SK-N-SH (cell line): ENCODE measurements around the gene KIAA1549. TPM values are rescaled to one million over a fixed set of nuclear protein-coding genes. Genes with fewer than 3 reads are reported as not detected.

Source experiments
- CTCF ChIA-PET: fragments of 300-600, 350-600 bp; formaldehyde crosslinking; extraction: SDS; loops from one replicate; lab custom pipeline; 2021; lab: Yijun Ruan, JAX
- POLR2A ChIA-PET: fragments of 350-600 bp; sonication (Branson Sonifier 250); formaldehyde crosslinking; extraction: SDS; loops from one replicate; lab custom pipeline; 2020; ENCODE audit warnings: antibody characterized with exemption, inconsistent platforms; lab: Yijun Ruan, JAX
- DNase-seq: peaks from one replicate; pipeline ENCODE4 v3.0.0; 2012
- H2AFZ ChIP-seq: fragments of 200-600 bp; sonication (generic); 2 replicates; pipeline ENCODE4 v1.8.1; 2016; ENCODE audit warnings: antibody characterized with exemption, mild to moderate bottlenecking, low read depth
- H3F3A ChIP-seq: fragments of 200-600 bp; sonication (generic); replicated peaks from 2 replicates; pipeline ENCODE3; 2016; ENCODE audit warnings: antibody characterized with exemption, mild to moderate bottlenecking; ENCODE audit not compliant: insufficient read depth
- H3K27ac ChIP-seq, 2 experiments: fragments of 200-500 bp in 1 of 2; fragments of 200-600 bp in 1 of 2; sonication (Bioruptor generic) in 1 of 2; sonication (generic), shearing (Covaris generic) in 1 of 2; 2 replicates each; pipeline versions ENCODE4 v1.5.1 to v1.6.1; 2014 to 2016; ENCODE audit warnings: low read depth in 2 of 2, inconsistent platforms in 1 of 2, low read length in 1 of 2, mild to moderate bottlenecking in 1 of 2, mixed read lengths in 1 of 2
- H3K27me3 ChIP-seq: fragments of 200-600 bp; sonication (generic), shearing (Covaris generic); 2 replicates; pipeline ENCODE4 v1.6.1; 2016; ENCODE audit warnings: mixed run types; ENCODE audit not compliant: insufficient read depth
- H3K36me3 ChIP-seq, 2 experiments: fragments of 200-500 bp in 1 of 2; fragments of 200-600 bp in 1 of 2; sonication (Bioruptor generic) in 1 of 2; sonication (generic) in 1 of 2; replicated peaks in 1 of 2; 2 replicates each; pipeline versions ENCODE3 to v1.5.1; 2014 to 2016; ENCODE audit warnings: low read length in 1 of 2, mild to moderate bottlenecking in 1 of 2; ENCODE audit not compliant: insufficient read depth in 2 of 2, control insufficient read depth in 1 of 2
- H3K4me1 ChIP-seq, 2 experiments: fragments of 200-500 bp in 1 of 2; fragments of 200-600 bp in 1 of 2; sonication (Bioruptor generic) in 1 of 2; sonication (generic), shearing (Covaris generic) in 1 of 2; 2 replicates each; pipeline versions ENCODE4 v1.5.1 to v1.6.1; 2014 to 2016; ENCODE audit warnings: low read depth in 1 of 2, low read length in 1 of 2, mixed run types in 1 of 2; ENCODE audit not compliant: insufficient read depth in 2 of 2, control insufficient read depth in 1 of 2
- H3K4me2 ChIP-seq: fragments of 200-600 bp; sonication (generic), shearing (Covaris generic); 2 replicates; pipeline ENCODE4 v1.6.1; 2017; ENCODE audit warnings: mixed run types
- H3K4me3 ChIP-seq, 2 experiments: fragments of 200-500 bp in 1 of 2; fragments of 200-600 bp in 1 of 2; sonication (Bioruptor generic) in 1 of 2; sonication (generic), shearing (Covaris generic) in 1 of 2; 2 replicates each; pipeline versions ENCODE4 v1.5.1 to v1.8.1; 2014 to 2016; ENCODE audit warnings: low read depth in 2 of 2, inconsistent platforms in 1 of 2, low read length in 1 of 2, mild to moderate bottlenecking in 1 of 2, mixed read lengths in 1 of 2, moderate library complexity in 1 of 2
- H3K79me2 ChIP-seq: fragments of 200-600 bp; sonication (generic); 2 replicates; pipeline ENCODE4 v1.8.1; 2017; ENCODE audit warnings: mild to moderate bottlenecking; ENCODE audit not compliant: insufficient read depth
- H3K9ac ChIP-seq: fragments of 200-600 bp; sonication (generic); 2 replicates; pipeline ENCODE4 v1.6.1; 2017; ENCODE audit warnings: mixed run types
- H3K9me2 ChIP-seq: fragments of 200-600 bp; sonication (generic); 2 replicates; pipeline ENCODE4 v1.6.1; 2017; ENCODE audit warnings: mixed run types
- H3K9me3 ChIP-seq: fragments of 200-600 bp; sonication (generic); 2 replicates; pipeline ENCODE4 v1.6.1; 2017; ENCODE audit warnings: mixed run types, mild to moderate bottlenecking, moderate library complexity
- H4K20me1 ChIP-seq: fragments of 200-600 bp; sonication (generic); 2 replicates; pipeline ENCODE4 v1.6.1; 2017; ENCODE audit warnings: mild to moderate bottlenecking, mixed run types; ENCODE audit not compliant: insufficient read depth
- CHD2 ChIP-seq: fragments of 150-350 bp; IDR thresholded peaks from 2 replicates; pipeline ENCODE4 v1.6.1; 2018; ENCODE audit warnings: low read length; ENCODE audit not compliant: partially characterized antibody
- ELF1 ChIP-seq: IDR thresholded peaks from 2 replicates; pipeline ENCODE4 v1.4.0; 2012
- FOSL2 ChIP-seq: IDR thresholded peaks from 2 replicates; pipeline ENCODE4 v1.4.0; 2012; ENCODE audit warnings: low read depth, mild to moderate bottlenecking, moderate library complexity, borderline replicate concordance
- GABPA ChIP-seq: IDR thresholded peaks from 2 replicates; pipeline ENCODE4 v1.4.0; 2012; ENCODE audit warnings: low read depth, mild to moderate bottlenecking
- MXI1 ChIP-seq: IDR thresholded peaks from 2 replicates; pipeline ENCODE4 v1.6.1; 2012; ENCODE audit warnings: mild to moderate bottlenecking, low read depth, low read length, improper control_type of control experiment
- NRF1 ChIP-seq: IDR thresholded peaks from 2 replicates; pipeline ENCODE4 v1.6.1; 2012; ENCODE audit warnings: low read depth, mild to moderate bottlenecking, low read length
- RAD21 ChIP-seq: IDR thresholded peaks from 2 replicates; pipeline ENCODE4 v1.6.1; 2012; ENCODE audit warnings: mild to moderate bottlenecking, low read length
- RCOR1 ChIP-seq: fragments of 150-350 bp; IDR thresholded peaks from 2 replicates; pipeline ENCODE4 v1.6.1; 2017; ENCODE audit warnings: antibody characterized with exemption, low read length
- RFX5 ChIP-seq: IDR thresholded peaks from 2 replicates; pipeline ENCODE4 v1.6.1; 2012; ENCODE audit warnings: mild to moderate bottlenecking, improper control_type of control experiment, low read length
- RXRA ChIP-seq: IDR thresholded peaks from 2 replicates; pipeline ENCODE4 v1.4.0; 2012; ENCODE audit warnings: low read depth, mild to moderate bottlenecking, borderline replicate concordance
- SIN3A ChIP-seq: IDR thresholded peaks from 2 replicates; pipeline ENCODE4 v1.6.1; 2012; ENCODE audit warnings: low read depth, mild to moderate bottlenecking, low read length, moderate library complexity, borderline replicate concordance
- TAF1 ChIP-seq: IDR thresholded peaks from 2 replicates; pipeline ENCODE4 v1.6.1; 2012; ENCODE audit warnings: low read depth, mild to moderate bottlenecking, low read length, moderate library complexity, borderline replicate concordance
- TCF12 ChIP-seq: IDR thresholded peaks from 2 replicates; pipeline ENCODE4 v1.4.0; 2012
- YY1 ChIP-seq: IDR thresholded peaks from 2 replicates; pipeline ENCODE4 v1.4.0; 2012; ENCODE audit warnings: low read depth, mild to moderate bottlenecking
- WGBS: methylation state at CpG from one replicate; pipeline ENCODE4 v1.1.6; 2017; ENCODE audit warnings: low lambda C conversion rate; 5-methylcytosine and 5-hydroxymethylcytosine counted together
- polyA plus RNA-seq, 3 experiments: library from polyadenylated mRNA; depleted of rRNA; stranded (reverse); fragments of >200 nt; gene quantifications; 2 replicates each; pipeline ENCODE4 v1.2.3, GENCODE V29; 2012
- TF ChIP-seq, protein P1 (sequence below): IDR thresholded peaks from 2 replicates; pipeline ENCODE4 v1.4.0; 2012; ENCODE audit warnings: low read depth, borderline replicate concordance
- TF ChIP-seq, protein P2 (sequence below): fragments of 200-600 bp; sonication (generic); IDR thresholded peaks from 2 replicates; pipeline ENCODE4 v1.6.1; 2017; ENCODE audit warnings: antibody characterized with exemption, mild to moderate bottlenecking, moderate library complexity
- TF ChIP-seq, protein P3 (sequence below): IDR thresholded peaks from 2 replicates; pipeline ENCODE4; 2012
- TF ChIP-seq, protein P4 (sequence below): IDR thresholded peaks from 2 replicates; pipeline ENCODE4 v1.4.0; 2012; ENCODE audit warnings: low read depth, borderline replicate concordance
- TF ChIP-seq, protein P5 (sequence below): fragments of 150-350 bp; IDR thresholded peaks from 2 replicates; pipeline ENCODE4 v1.6.1; 2017; ENCODE audit warnings: antibody characterized with exemption, low read length, low read depth, borderline replicate concordance
- TF ChIP-seq, protein P6 (sequence below): fragments of 150-350 bp; IDR thresholded peaks from 2 replicates; pipeline ENCODE4 v1.6.1; 2016; ENCODE audit warnings: mild to moderate bottlenecking, low read depth, low read length

Gene KIAA1549
- polyA plus RNA-seq, 1 of the 3 experiments (the other 2 are of a cell fraction): 3.6 TPM

DNA sequence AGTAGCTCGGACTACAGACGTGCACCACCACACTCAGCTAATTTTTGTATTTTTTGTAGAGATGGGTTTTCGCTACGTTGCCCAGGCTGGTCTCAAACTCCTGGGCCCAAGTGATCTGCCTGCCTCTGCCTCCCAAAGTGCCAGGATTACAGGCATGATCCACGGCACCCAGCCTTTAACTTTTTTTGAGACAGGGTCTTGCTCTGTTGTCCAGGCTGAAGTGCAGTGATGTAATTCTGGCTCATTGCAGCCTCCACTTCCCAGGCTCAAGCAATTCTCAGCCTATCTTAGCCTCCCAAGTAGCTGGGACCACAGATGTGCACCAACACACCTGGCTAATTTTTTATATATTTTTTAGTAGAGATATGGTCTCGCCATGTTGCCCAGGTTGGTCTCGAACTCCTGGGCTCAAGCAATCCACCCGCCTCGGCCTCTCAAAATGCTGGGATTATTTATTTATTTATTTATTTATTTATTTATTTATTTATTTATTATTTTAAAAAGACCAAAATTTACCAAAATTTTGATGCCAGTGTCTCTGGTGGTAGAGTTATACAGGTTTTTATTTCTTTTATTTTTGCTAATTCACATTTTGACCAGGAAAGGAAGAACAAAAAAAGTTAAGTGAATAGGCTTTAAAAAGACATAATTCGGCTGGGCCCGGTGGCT is 158.2 kb downstream of the KIAA1549 start:
- no peaks in the 10 kb centered on the region for H3K36me3 ChIP-seq
- no peaks in the 10 kb centered on the region for H3K4me1 ChIP-seq
- no peak overlapping the region for H3K27ac ChIP-seq
- H4K20me1 ChIP-seq: no peaks in the 10 kb centered on the region
- H3K4me3 ChIP-seq: no peak overlapping the region
- POLR2A ChIA-PET: no interaction called here
- H3K9ac ChIP-seq: no peak overlapping the region
- TF ChIP-seq, protein P1, sequence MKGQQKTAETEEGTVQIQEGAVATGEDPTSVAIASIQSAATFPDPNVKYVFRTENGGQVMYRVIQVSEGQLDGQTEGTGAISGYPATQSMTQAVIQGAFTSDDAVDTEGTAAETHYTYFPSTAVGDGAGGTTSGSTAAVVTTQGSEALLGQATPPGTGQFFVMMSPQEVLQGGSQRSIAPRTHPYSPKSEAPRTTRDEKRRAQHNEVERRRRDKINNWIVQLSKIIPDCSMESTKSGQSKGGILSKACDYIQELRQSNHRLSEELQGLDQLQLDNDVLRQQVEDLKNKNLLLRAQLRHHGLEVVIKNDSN: no peak
- TF ChIP-seq NRF1 (no peak), ELF1 (no peak), RCOR1 (no peak), SIN3A (no peak), MXI1 (no peak), RFX5 (no peak), GABPA (no peak), FOSL2 (no peak), TAF1 (no peak), RXRA (no peak), TCF12 (no peak), CHD2 (no peak), RAD21 (no peak), YY1 (no peak)
- TF ChIP-seq, protein P2, sequence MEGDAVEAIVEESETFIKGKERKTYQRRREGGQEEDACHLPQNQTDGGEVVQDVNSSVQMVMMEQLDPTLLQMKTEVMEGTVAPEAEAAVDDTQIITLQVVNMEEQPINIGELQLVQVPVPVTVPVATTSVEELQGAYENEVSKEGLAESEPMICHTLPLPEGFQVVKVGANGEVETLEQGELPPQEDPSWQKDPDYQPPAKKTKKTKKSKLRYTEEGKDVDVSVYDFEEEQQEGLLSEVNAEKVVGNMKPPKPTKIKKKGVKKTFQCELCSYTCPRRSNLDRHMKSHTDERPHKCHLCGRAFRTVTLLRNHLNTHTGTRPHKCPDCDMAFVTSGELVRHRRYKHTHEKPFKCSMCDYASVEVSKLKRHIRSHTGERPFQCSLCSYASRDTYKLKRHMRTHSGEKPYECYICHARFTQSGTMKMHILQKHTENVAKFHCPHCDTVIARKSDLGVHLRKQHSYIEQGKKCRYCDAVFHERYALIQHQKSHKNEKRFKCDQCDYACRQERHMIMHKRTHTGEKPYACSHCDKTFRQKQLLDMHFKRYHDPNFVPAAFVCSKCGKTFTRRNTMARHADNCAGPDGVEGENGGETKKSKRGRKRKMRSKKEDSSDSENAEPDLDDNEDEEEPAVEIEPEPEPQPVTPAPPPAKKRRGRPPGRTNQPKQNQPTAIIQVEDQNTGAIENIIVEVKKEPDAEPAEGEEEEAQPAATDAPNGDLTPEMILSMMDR: no peak
- TF ChIP-seq, protein P3, sequence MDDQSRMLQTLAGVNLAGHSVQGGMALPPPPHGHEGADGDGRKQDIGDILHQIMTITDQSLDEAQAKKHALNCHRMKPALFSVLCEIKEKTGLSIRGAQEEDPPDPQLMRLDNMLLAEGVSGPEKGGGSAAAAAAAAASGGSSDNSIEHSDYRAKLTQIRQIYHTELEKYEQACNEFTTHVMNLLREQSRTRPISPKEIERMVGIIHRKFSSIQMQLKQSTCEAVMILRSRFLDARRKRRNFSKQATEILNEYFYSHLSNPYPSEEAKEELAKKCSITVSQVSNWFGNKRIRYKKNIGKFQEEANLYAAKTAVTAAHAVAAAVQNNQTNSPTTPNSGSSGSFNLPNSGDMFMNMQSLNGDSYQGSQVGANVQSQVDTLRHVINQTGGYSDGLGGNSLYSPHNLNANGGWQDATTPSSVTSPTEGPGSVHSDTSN: no peak
- TF ChIP-seq, protein P4, sequence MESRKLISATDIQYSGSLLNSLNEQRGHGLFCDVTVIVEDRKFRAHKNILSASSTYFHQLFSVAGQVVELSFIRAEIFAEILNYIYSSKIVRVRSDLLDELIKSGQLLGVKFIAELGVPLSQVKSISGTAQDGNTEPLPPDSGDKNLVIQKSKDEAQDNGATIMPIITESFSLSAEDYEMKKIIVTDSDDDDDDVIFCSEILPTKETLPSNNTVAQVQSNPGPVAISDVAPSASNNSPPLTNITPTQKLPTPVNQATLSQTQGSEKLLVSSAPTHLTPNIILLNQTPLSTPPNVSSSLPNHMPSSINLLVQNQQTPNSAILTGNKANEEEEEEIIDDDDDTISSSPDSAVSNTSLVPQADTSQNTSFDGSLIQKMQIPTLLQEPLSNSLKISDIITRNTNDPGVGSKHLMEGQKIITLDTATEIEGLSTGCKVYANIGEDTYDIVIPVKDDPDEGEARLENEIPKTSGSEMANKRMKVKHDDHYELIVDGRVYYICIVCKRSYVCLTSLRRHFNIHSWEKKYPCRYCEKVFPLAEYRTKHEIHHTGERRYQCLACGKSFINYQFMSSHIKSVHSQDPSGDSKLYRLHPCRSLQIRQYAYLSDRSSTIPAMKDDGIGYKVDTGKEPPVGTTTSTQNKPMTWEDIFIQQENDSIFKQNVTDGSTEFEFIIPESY: no peak
- TF ChIP-seq, protein P5, sequence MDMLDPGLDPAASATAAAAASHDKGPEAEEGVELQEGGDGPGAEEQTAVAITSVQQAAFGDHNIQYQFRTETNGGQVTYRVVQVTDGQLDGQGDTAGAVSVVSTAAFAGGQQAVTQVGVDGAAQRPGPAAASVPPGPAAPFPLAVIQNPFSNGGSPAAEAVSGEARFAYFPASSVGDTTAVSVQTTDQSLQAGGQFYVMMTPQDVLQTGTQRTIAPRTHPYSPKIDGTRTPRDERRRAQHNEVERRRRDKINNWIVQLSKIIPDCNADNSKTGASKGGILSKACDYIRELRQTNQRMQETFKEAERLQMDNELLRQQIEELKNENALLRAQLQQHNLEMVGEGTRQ: no peak
- TF ChIP-seq, protein P6, sequence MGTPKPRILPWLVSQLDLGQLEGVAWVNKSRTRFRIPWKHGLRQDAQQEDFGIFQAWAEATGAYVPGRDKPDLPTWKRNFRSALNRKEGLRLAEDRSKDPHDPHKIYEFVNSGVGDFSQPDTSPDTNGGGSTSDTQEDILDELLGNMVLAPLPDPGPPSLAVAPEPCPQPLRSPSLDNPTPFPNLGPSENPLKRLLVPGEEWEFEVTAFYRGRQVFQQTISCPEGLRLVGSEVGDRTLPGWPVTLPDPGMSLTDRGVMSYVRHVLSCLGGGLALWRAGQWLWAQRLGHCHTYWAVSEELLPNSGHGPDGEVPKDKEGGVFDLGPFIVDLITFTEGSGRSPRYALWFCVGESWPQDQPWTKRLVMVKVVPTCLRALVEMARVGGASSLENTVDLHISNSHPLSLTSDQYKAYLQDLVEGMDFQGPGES: no peak
- H3K9me2 ChIP-seq: no peaks in the 10 kb centered on the region
- WGBS: 69% methylated on average over 11 of the region's 11 CpGs
- CTCF ChIA-PET: no interaction called here
- H3K79me2 ChIP-seq: no peaks in the 10 kb centered on the region
- no peak for DNase-seq
- no peak overlapping the region for H3K4me2 ChIP-seq
- no peaks in the 10 kb centered on the region for H3F3A ChIP-seq
- no peak overlapping the region for H2AFZ ChIP-seq
- H3K27me3 ChIP-seq: no peaks in the 10 kb centered on the region
- H3K9me3 ChIP-seq: no peaks in the 10 kb centered on the region; the same call in 1 of the 2 replicates
